A673 (cell line): Measurements from ENCODE around the gene HIBADH. TPM values are rescaled to one million over a fixed set of nuclear protein-coding genes. Genes with fewer than 3 reads are reported as not detected.

Source experiments
- BruUV-seq: library from RNA; stranded (reverse); fragments of 400-500 nt; replicated peaks from 2 replicates; lab custom pipeline; 2021; lab: Mats Ljungman, UMichigan
- CTCF ChIA-PET: fragments of 300-600 bp; sonication (Branson Sonifier 250); formaldehyde crosslinking; loops from one replicate; lab custom pipeline; 2022; ENCODE audit warnings: antibody characterized with exemption; lab: Charles Lee
- POLR2A ChIA-PET: fragments of 300-600 bp; sonication (Branson Sonifier 250); formaldehyde crosslinking; loops from one replicate; lab custom pipeline; 2022; ENCODE audit warnings: antibody characterized with exemption; ENCODE audit not compliant: low non-redundant PET; lab: Charles Lee
- DNase-seq: peaks from one replicate; pipeline ENCODE4 v3.0.0-alpha.2; 2015; ENCODE audit warnings: low spot score
- H3K27ac ChIP-seq: fragments of 200-600 bp; sonication (generic); 2 replicates; pipeline ENCODE4 v1.5.1; 2016; ENCODE audit warnings: mixed run types, low read depth, mild to moderate bottlenecking, mixed read lengths, antibody characterized with exemption, low read length; ENCODE audit not compliant: poor library complexity, severe bottlenecking
- H3K27me3 ChIP-seq: fragments of 200-600 bp; sonication (generic); replicated peaks from 2 replicates; pipeline ENCODE4 v1.6.1; 2017; ENCODE audit warnings: mixed run types, low read depth, mild to moderate bottlenecking, mixed read lengths, antibody characterized with exemption, low read length; ENCODE audit not compliant: insufficient read depth, poor library complexity
- H3K36me3 ChIP-seq: fragments of 200-600 bp; sonication (generic); 2 replicates; pipeline ENCODE4 v1.6.1; 2016; ENCODE audit warnings: mixed run types, mild to moderate bottlenecking, mixed read lengths, antibody characterized with exemption, low read length; ENCODE audit not compliant: insufficient read depth, poor library complexity, severe bottlenecking
- H3K4me1 ChIP-seq: fragments of 200-600 bp; sonication (generic); 2 replicates; pipeline ENCODE4 v1.6.1; 2017; ENCODE audit warnings: mixed run types, mild to moderate bottlenecking, mixed read lengths, antibody characterized with exemption, low read length; ENCODE audit not compliant: insufficient read depth, poor library complexity, severe bottlenecking
- H3K4me3 ChIP-seq: fragments of 200-600 bp; sonication (generic); 2 replicates; pipeline ENCODE4 v1.5.1; 2016; ENCODE audit warnings: low read depth, mixed run types, mild to moderate bottlenecking, mixed read lengths, low read length; ENCODE audit not compliant: poor library complexity, severe bottlenecking
- H3K9me3 ChIP-seq: fragments of 200-600 bp; sonication (generic); 2 replicates; pipeline ENCODE4 v1.6.1; 2016; ENCODE audit warnings: mixed run types, low read depth, mild to moderate bottlenecking, mixed read lengths, antibody characterized with exemption, low read length; ENCODE audit not compliant: poor library complexity, severe bottlenecking
- EZH2 ChIP-seq: fragments of 200-600 bp; sonication (generic); IDR thresholded peaks from 2 replicates; pipeline ENCODE4 v1.6.1; 2017; ENCODE audit warnings: borderline replicate concordance, low read depth, mild to moderate bottlenecking, mixed read lengths, antibody characterized with exemption, low read length; ENCODE audit not compliant: poor library complexity, severe bottlenecking
- intact Hi-C: fragments of 100-400 bp; cut with micrococcal nuclease; formaldehyde crosslinking; loops from one replicate; pipeline ENCODE4 v1.10.0; 2022; ENCODE audit not compliant: unreplicated experiment
- total RNA-seq: library from RNA; stranded (reverse); gene quantifications from 2 replicates; pipeline ENCODE4 v1.2.3, GENCODE V29; 2021
- TF ChIP-seq, protein P1 (sequence below): fragments of 300-800, 200-600 bp; sonication (generic); conservative IDR thresholded peaks from 2 replicates; pipeline ENCODE4 v1.5.1; 2017; ENCODE audit warnings: low read depth, mild to moderate bottlenecking, antibody characterized with exemption, low read length, moderate library complexity, mixed read lengths

Gene HIBADH
- total RNA-seq, 1 experiment from 2014 or later, result 10.2 TPM

DNA sequence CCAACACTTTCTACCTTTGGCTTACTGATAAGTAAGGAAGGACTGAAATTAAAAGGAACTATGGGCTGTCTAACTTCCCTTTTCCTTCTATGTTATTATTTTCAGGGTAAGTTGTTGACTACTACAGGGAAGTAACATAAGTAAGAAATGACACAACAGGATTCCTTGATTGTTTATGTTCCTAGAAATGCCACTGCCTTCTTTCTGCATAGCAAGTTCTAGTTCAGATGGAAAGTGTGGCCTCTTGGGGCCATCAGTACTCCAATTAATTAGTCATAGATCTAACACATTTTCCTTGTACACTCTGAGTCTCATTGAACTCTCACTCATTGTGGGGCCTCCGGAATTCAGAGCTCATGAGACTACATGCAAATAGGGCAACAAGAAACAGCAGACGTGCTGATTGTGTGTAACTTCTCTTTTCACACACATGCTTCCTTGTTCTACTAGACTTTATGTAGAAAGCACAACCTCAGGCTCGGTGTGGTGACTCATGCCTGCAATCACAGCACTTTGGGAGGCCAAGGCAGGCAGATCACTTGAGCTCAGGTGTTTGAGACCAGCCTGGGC, 35.3 kb upstream of the HIBADH start:
- Histone ChIP-seq H3K27ac (no peak overlapping the region), H3K4me1 (no peaks in the 10 kb centered on the region), H3K36me3 (no peaks in the 10 kb centered on the region), H3K9me3 (no peaks in the 10 kb centered on the region), H3K27me3 (no peaks in the 10 kb centered on the region), H3K4me3 (no peak overlapping the region)
- ChIA-PET CTCF (no interaction called here), POLR2A (no interaction called here)
- TF ChIP-seq EZH2, result no peak
- TF ChIP-seq, protein P1, sequence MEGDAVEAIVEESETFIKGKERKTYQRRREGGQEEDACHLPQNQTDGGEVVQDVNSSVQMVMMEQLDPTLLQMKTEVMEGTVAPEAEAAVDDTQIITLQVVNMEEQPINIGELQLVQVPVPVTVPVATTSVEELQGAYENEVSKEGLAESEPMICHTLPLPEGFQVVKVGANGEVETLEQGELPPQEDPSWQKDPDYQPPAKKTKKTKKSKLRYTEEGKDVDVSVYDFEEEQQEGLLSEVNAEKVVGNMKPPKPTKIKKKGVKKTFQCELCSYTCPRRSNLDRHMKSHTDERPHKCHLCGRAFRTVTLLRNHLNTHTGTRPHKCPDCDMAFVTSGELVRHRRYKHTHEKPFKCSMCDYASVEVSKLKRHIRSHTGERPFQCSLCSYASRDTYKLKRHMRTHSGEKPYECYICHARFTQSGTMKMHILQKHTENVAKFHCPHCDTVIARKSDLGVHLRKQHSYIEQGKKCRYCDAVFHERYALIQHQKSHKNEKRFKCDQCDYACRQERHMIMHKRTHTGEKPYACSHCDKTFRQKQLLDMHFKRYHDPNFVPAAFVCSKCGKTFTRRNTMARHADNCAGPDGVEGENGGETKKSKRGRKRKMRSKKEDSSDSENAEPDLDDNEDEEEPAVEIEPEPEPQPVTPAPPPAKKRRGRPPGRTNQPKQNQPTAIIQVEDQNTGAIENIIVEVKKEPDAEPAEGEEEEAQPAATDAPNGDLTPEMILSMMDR, result no peak
- intact Hi-C loops, result no loop called here
- DNase-seq, result no peak
- BruUV-seq, result no TSS peak

DNA sequence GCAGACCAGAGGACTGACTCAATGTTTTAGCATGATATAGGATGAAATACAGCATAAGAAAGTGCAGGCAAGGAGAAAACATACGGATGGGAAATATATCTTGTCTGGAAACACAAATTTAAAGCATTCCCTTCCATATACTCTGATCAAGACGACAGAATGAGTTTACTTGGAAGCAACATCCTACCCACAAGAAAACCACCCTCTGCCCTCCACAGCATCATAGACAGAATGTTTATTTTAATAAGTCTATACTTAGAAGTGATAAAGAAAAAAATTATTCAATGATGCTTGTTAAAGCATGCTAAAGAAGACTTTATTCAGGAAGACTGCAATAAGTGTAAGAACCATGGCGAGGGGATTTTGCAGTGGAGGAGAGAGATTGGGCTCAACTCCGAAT, 32.4 kb upstream of the HIBADH start:
- CTCF ChIA-PET, result no interaction called here
- Histone ChIP-seq H3K9me3 (no peaks in the 10 kb centered on the region), H3K27ac (no peak overlapping the region), H3K36me3 (no peaks in the 10 kb centered on the region), H3K4me1 (no peaks in the 10 kb centered on the region), H3K4me3 (no peak overlapping the region), H3K27me3 (no peaks in the 10 kb centered on the region)
- POLR2A ChIA-PET, result no interaction called here
- no peak for DNase-seq
- intact Hi-C loops, result no loop called here
- TF ChIP-seq, protein P1, result no peak
- no peak for TF ChIP-seq EZH2
- no TSS peak for BruUV-seq

DNA sequence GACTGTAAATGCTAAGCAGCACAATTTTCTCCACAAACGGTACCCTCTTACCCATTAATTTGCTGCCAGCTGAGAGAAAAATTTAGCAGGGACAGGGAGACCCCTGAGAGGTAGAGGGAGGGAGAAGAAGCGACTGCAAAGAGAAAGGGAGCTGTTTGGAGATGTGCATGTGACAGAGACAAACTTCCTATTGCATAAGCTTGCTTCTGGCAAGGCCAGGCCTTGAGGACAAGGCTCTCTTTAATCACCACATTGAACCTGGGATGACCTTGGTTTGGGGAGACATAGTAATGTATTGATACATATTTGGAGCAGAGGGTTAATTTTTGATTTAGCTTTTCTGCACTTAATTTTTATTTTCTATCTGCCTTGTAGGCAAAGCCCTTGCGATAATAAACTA, 31.1 kb upstream of the HIBADH start:
- intact Hi-C loops, result no loop called here
- no peak overlapping the region for H3K4me3 ChIP-seq
- DNase-seq, result no peak
- ChIA-PET CTCF (no interaction called here), POLR2A (no interaction called here)
- no peaks in the 10 kb centered on the region for H3K4me1 ChIP-seq
- TF ChIP-seq, protein P1, result no peak
- no peak for TF ChIP-seq EZH2
- H3K9me3 ChIP-seq, result no peaks in the 10 kb centered on the region
- no peaks in the 10 kb centered on the region for H3K36me3 ChIP-seq
- no TSS peak for BruUV-seq
- no peaks in the 10 kb centered on the region for H3K27me3 ChIP-seq
- no peak overlapping the region for H3K27ac ChIP-seq
